ENCODE data around the gene MAL. TPM values are rescaled to one million over a fixed set of nuclear protein-coding genes. Genes with fewer than 3 reads are reported as not detected.

Gene MAL
- total RNA-seq, 1 donor from 2014 or later = not detected

DNA sequence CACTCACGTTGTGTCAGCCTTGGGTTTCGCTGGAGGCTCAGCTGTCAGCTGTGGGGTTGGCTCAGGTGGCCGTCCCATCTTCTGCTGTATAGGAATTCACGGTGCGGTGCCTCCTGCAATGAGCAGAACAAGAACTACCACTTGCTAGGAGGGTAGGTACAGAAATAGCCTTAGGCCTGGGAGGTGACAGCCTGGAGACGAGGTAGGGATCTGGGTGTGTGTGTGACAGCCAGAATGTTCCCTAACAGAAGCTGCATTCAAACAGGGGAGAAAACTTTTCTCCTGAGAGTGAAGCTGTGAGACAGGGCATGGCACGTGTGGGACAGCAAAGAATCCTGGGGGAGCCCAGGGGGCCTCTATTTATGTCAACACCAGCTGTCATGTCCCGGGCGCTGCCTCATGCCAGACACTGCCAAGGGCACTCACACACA, 8.4 kb upstream of the MAL start:
- Mint-ChIP-seq H3K27me3 (ENCODE audit: insufficient read depth, low read depth) (peaks cover 17% of the 10 kb centered on the region), H3K9me3 (no peaks in the 10 kb centered on the region), H3K4me1 (peaks cover 34% of the 10 kb centered on the region), H3K36me3 (no peaks in the 10 kb centered on the region), H3K4me3 (no peak overlapping the region), H3K27ac (peak overlapping the region; percentile 88)
- Histone ChIP-seq H3K4me2 (no peak overlapping the region), H3K4me3 (no peak overlapping the region), H3K4me1 (no peaks in the 10 kb centered on the region), H4K20me1 (ENCODE audit: low read depth) (no peaks in the 10 kb centered on the region), H3K27me3 (no peaks in the 10 kb centered on the region), H2AFZ (replicated peaks) (no peak overlapping the region), H3K36me3 (no peaks in the 10 kb centered on the region), H3K27ac (no peak overlapping the region), H3K79me2 (ENCODE audit: low read depth) (no peaks in the 10 kb centered on the region), H3F3A (ENCODE audit: low read depth) (no peaks in the 10 kb centered on the region), H3K9ac (no peak overlapping the region), H3K9me3 (ENCODE audit: low read depth) (no peaks in the 10 kb centered on the region)
- no peak for TF ChIP-seq EZH2phosphoT487 (IDR thresholded peaks at IDR 0.05)
- no peak for TF ChIP-seq EZH2 (IDR thresholded peaks at IDR 0.05)
- TF ChIP-seq CTCF (IDR thresholded peaks at IDR 0.05) = no peak
- DNase-seq (ENCODE audit: low spot score) = no peak

DNA sequence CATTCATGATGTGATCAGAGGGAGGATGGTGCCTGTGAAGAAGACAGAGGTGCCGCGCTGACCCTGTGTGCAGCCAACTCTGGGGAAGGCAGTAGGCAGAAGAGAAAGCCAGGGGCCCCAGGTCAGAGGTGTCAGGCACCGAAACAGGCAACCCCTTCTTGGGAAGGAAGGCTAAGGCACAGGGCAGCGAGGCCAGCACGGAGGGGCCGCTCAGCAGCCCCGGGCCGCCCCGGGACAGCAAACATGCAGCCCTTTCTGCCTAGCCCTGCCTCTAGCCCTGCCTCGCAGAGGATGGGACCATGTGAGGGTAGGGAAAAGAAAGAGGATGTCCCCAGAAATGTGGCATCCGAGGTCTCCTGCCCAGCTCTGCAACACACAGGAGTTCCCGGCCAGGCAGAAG, 7.7 kb upstream of the MAL start:
- Mint-ChIP-seq H3K36me3 (no peaks in the 10 kb centered on the region), H3K27me3 (ENCODE audit: insufficient read depth, low read depth) (peaks cover 16% of the 10 kb centered on the region), H3K9me3 (no peaks in the 10 kb centered on the region), H3K27ac (peak overlapping the region; percentile 47), H3K4me1 (peaks cover 38% of the 10 kb centered on the region), H3K4me3 (no peak overlapping the region)
- Histone ChIP-seq H3K4me3 (no peak overlapping the region), H3K79me2 (ENCODE audit: low read depth) (no peaks in the 10 kb centered on the region), H3K27ac (no peak overlapping the region), H2AFZ (replicated peaks) (no peak overlapping the region), H3K4me2 (no peak overlapping the region), H3K4me1 (no peaks in the 10 kb centered on the region), H4K20me1 (ENCODE audit: low read depth) (no peaks in the 10 kb centered on the region), H3F3A (ENCODE audit: low read depth) (no peaks in the 10 kb centered on the region), H3K27me3 (no peaks in the 10 kb centered on the region), H3K9ac (no peak overlapping the region), H3K36me3 (no peaks in the 10 kb centered on the region), H3K9me3 (ENCODE audit: low read depth) (no peaks in the 10 kb centered on the region)
- DNase-seq (ENCODE audit: low spot score) = no peak
- no peak for TF ChIP-seq EZH2 (IDR thresholded peaks at IDR 0.05)
- no peak for TF ChIP-seq CTCF (IDR thresholded peaks at IDR 0.05)
- TF ChIP-seq EZH2phosphoT487 (IDR thresholded peaks at IDR 0.05) = no peak

DNA sequence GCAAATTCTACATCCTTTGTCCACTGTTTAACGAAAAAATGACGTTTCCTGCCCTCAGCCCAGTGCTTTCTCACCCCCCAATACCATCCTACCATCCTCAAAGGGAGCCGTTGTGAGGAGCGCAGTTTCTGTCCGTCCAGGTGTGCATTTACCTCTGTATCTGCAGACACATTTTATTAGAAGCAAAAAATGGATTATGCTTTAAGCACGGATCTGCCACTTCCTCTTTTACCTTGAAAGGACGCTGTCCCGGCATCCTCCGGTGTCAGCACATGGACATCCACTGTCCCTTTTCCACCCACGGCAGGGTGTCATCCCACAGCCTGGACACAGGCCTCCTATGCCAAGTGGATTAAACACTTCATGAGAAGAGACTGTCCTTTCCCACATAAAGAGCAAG, 7.2 kb upstream of the MAL start:
- Mint-ChIP-seq H3K27ac (peak overlapping the region; percentile 25), H3K4me1 (peaks cover 38% of the 10 kb centered on the region), H3K4me3 (no peak overlapping the region), H3K27me3 (ENCODE audit: insufficient read depth, low read depth) (peaks cover 16% of the 10 kb centered on the region), H3K9me3 (no peaks in the 10 kb centered on the region), H3K36me3 (no peaks in the 10 kb centered on the region)
- H3K9me3 ChIP-seq (ENCODE audit: low read depth) = no peaks in the 10 kb centered on the region
- no peak overlapping the region for H3K9ac ChIP-seq
- H2AFZ ChIP-seq (replicated peaks) = no peak overlapping the region
- H4K20me1 ChIP-seq (ENCODE audit: low read depth) = no peaks in the 10 kb centered on the region
- no peak for DNase-seq (ENCODE audit: low spot score)
- no peak for TF ChIP-seq EZH2phosphoT487 (IDR thresholded peaks at IDR 0.05)
- TF ChIP-seq CTCF (IDR thresholded peaks at IDR 0.05) = no peak
- TF ChIP-seq EZH2 (IDR thresholded peaks at IDR 0.05) = no peak
- no peak overlapping the region for H3K4me2 ChIP-seq
- no peaks in the 10 kb centered on the region for H3K4me1 ChIP-seq
- H3K27me3 ChIP-seq = no peaks in the 10 kb centered on the region
- H3F3A ChIP-seq (ENCODE audit: low read depth) = no peaks in the 10 kb centered on the region
- H3K27ac ChIP-seq = no peak overlapping the region
- H3K4me3 ChIP-seq = no peak overlapping the region
- no peaks in the 10 kb centered on the region for H3K79me2 ChIP-seq (ENCODE audit: low read depth)
- H3K36me3 ChIP-seq = no peaks in the 10 kb centered on the region
